Adipocyte (in vitro differentiated cells): ENCODE measurements around the gene CFP.
"Not testable (repeated sequence)": the region's sequence is repeated elsewhere in the genome, so short reads cannot be mapped to it uniquely, and the experiment has no call there.

ENCODE experiments used
- DNase-seq: peaks from one replicate; pipeline ENCODE4 v3.0.0-alpha.2; 2015; ENCODE audit warnings: low read depth
- H3K27me3 ChIP-seq: replicated peaks from 2 replicates; pipeline ENCODE4 v1.7.0; 2013; ENCODE audit warnings: mild to moderate bottlenecking, low read length, moderate library complexity; ENCODE audit not compliant: control insufficient read depth, insufficient read depth
- H3K36me3 ChIP-seq: 2 replicates; pipeline ENCODE4 v1.7.0; 2013; ENCODE audit warnings: low read length, mild to moderate bottlenecking, moderate library complexity; ENCODE audit not compliant: control insufficient read depth, insufficient read depth, severe bottlenecking
- H3K4me1 ChIP-seq: 2 replicates; pipeline ENCODE4 v1.7.0; 2013; ENCODE audit warnings: mild to moderate bottlenecking, low read length, moderate library complexity; ENCODE audit not compliant: control insufficient read depth, insufficient read depth
- H3K4me3 ChIP-seq: 2 replicates; pipeline ENCODE4 v1.7.0; 2013; ENCODE audit warnings: mild to moderate bottlenecking, low read length, moderate library complexity
- H3K9ac ChIP-seq: 2 replicates; pipeline ENCODE4 v1.7.0; 2013; ENCODE audit warnings: mild to moderate bottlenecking, low read length, moderate library complexity
- H3K9me3 ChIP-seq: 2 replicates; pipeline ENCODE4 v1.7.0; 2013; ENCODE audit warnings: mild to moderate bottlenecking, low read length, moderate library complexity; ENCODE audit not compliant: control insufficient read depth

Gene CFP

GRCh38 chrX:47629419-47630200 lies at the start of gene CFP:
CFP (minus strand) TSS chrX:47629930; CDS start chrX:47629844, 86 bp downstream.
- Histone ChIP-seq H3K9me3 (no peaks in the 10 kb centered on the region), H3K9ac (no peak within 1 kb of the TSS), H3K27me3 (peaks cover 17% of the 10 kb centered on the region), H3K4me1 (no peaks in the 10 kb centered on the region), H3K4me3 (no peak within 1 kb of the TSS), H3K36me3 (peaks cover 3% of the 10 kb centered on the region)
- no peak for DNase-seq

GRCh38 chrX:47675959-47676859 lies 46.5 kb upstream of the CFP start:
- not testable (repeated sequence) for H3K36me3 ChIP-seq, H3K9me3 ChIP-seq, H3K27me3 ChIP-seq, H3K4me1 ChIP-seq, H3K9ac ChIP-seq, H3K4me3 ChIP-seq, DNase-seq

GRCh38 chrX:47674776-47675175 lies 45.0 kb upstream of the CFP start:
- DNase-seq: no peak
- H3K4me3 ChIP-seq: no peak overlapping the region
- H3K4me1 ChIP-seq: no peaks in the 10 kb centered on the region
- peaks cover 5% of the 10 kb centered on the region for H3K27me3 ChIP-seq
- no peaks in the 10 kb centered on the region for H3K36me3 ChIP-seq
- H3K9ac ChIP-seq: no peak overlapping the region
- H3K9me3 ChIP-seq: peaks cover 8% of the 10 kb centered on the region

- not testable (repeated sequence) for H3K9me3 ChIP-seq, H3K4me3 ChIP-seq, H3K9ac ChIP-seq, H3K27me3 ChIP-seq, DNase-seq, H3K36me3 ChIP-seq
- H3K4me1 ChIP-seq: peaks cover 21% of the 10 kb centered on the region
Measured at GRCh38 chrX:47665797-47666196, 36.1 kb upstream of the CFP start.

GRCh38 chrX:47664737-47665136 lies 35.0 kb upstream of the CFP start:
- Histone ChIP-seq H3K4me1 (peaks cover 21% of the 10 kb centered on the region), H3K9ac (no peak overlapping the region), H3K9me3 (no peaks in the 10 kb centered on the region), H3K27me3 (no peaks in the 10 kb centered on the region), H3K4me3 (no peak overlapping the region), H3K36me3 (no peaks in the 10 kb centered on the region)
- DNase-seq: peak; percentile 21

- Histone ChIP-seq H3K9ac (peak overlapping the region; percentile 71), H3K4me1 (peaks cover 24% of the 10 kb centered on the region), H3K27me3 (no peaks in the 10 kb centered on the region), H3K4me3 (no peak overlapping the region), H3K36me3 (peaks cover 4% of the 10 kb centered on the region), H3K9me3 (no peaks in the 10 kb centered on the region)
- DNase-seq: peak; percentile 71
Measured at GRCh38 chrX:47662144-47662657, 32.5 kb upstream of the CFP start.

- Histone ChIP-seq H3K36me3 (peaks cover 10% of the 10 kb centered on the region), H3K27me3 (no peaks in the 10 kb centered on the region)
Measured at GRCh38 chrX:47661539-47661938, 31.8 kb upstream of the CFP start.

GRCh38 chrX:47659421-47659726 lies 29.6 kb upstream of the CFP start:
- no peak for DNase-seq
- H3K36me3 ChIP-seq: peaks cover 23% of the 10 kb centered on the region
- peak overlapping the region; percentile 91 for H3K9ac ChIP-seq
- no peaks in the 10 kb centered on the region for H3K9me3 ChIP-seq
- peak overlapping the region; percentile 89 for H3K4me3 ChIP-seq
- peaks cover 19% of the 10 kb centered on the region for H3K4me1 ChIP-seq
- H3K27me3 ChIP-seq: no peaks in the 10 kb centered on the region

More at GRCh38 chrX:47661539-47661938, 31.8 kb upstream of the CFP start:
- peak overlapping the region; percentile 68 for H3K9ac ChIP-seq
- no peaks in the 10 kb centered on the region for H3K9me3 ChIP-seq
- H3K4me3 ChIP-seq: no peak overlapping the region
- peaks cover 24% of the 10 kb centered on the region for H3K4me1 ChIP-seq
- DNase-seq: no peak

- Histone ChIP-seq H3K4me3 (peak within 1 kb of the TSS; percentile 89), H3K4me1 (peaks cover 18% of the 10 kb centered on the region), H3K36me3 (peaks cover 24% of the 10 kb centered on the region), H3K9me3 (no peaks in the 10 kb centered on the region), H3K27me3 (no peaks in the 10 kb centered on the region), H3K9ac (peak within 1 kb of the TSS; percentile 91)
- DNase-seq: peak; percentile 95
Measured at GRCh38 chrX:47658684-47659420, 29.1 kb upstream of the CFP start, which contains the start of gene UXT. UXT (minus strand) TSS chrX:47659180; CDS start chrX:47658927, 253 bp downstream.

- Histone ChIP-seq H3K4me3 (peak overlapping the region; percentile 89), H3K27me3 (no peaks in the 10 kb centered on the region), H3K36me3 (peaks cover 29% of the 10 kb centered on the region), H3K4me1 (peaks cover 18% of the 10 kb centered on the region), H3K9ac (peak overlapping the region; percentile 91), H3K9me3 (no peaks in the 10 kb centered on the region)
- DNase-seq: no peak
Measured at GRCh38 chrX:47658301-47658683, 28.6 kb upstream of the CFP start.
